SK-N-SH (cell line): ENCODE data around the gene MESP1. TPM values are rescaled to one million over a fixed set of nuclear protein-coding genes. Genes with fewer than 3 reads are reported as not detected.

Experiments used
- CTCF ChIA-PET: fragments of 300-600, 350-600 bp; formaldehyde crosslinking; extraction: SDS; loops from one replicate; lab custom pipeline; 2021; lab: Yijun Ruan, JAX
- POLR2A ChIA-PET: fragments of 350-600 bp; sonication (Branson Sonifier 250); formaldehyde crosslinking; extraction: SDS; loops from one replicate; lab custom pipeline; 2020; ENCODE audit warnings: antibody characterized with exemption, inconsistent platforms; lab: Yijun Ruan, JAX
- DNase-seq: peaks from one replicate; pipeline ENCODE4 v3.0.0; 2012
- H2AFZ ChIP-seq: fragments of 200-600 bp; sonication (generic); 2 replicates; pipeline ENCODE4 v1.8.1; 2016; ENCODE audit warnings: antibody characterized with exemption, mild to moderate bottlenecking, low read depth
- H3F3A ChIP-seq: fragments of 200-600 bp; sonication (generic); replicated peaks from 2 replicates; pipeline ENCODE3; 2016; ENCODE audit warnings: antibody characterized with exemption, mild to moderate bottlenecking; ENCODE audit not compliant: insufficient read depth
- H3K27ac ChIP-seq, 2 experiments: fragments of 200-500 bp in 1 of 2; fragments of 200-600 bp in 1 of 2; sonication (Bioruptor generic) in 1 of 2; sonication (generic), shearing (Covaris generic) in 1 of 2; 2 replicates each; pipeline versions ENCODE4 v1.5.1 to v1.6.1; 2014 to 2016; ENCODE audit warnings: low read depth in 2 of 2, inconsistent platforms in 1 of 2, low read length in 1 of 2, mild to moderate bottlenecking in 1 of 2, mixed read lengths in 1 of 2
- H3K27me3 ChIP-seq: fragments of 200-600 bp; sonication (generic), shearing (Covaris generic); 2 replicates; pipeline ENCODE4 v1.6.1; 2016; ENCODE audit warnings: mixed run types; ENCODE audit not compliant: insufficient read depth
- H3K36me3 ChIP-seq, 2 experiments: fragments of 200-500 bp in 1 of 2; fragments of 200-600 bp in 1 of 2; sonication (Bioruptor generic) in 1 of 2; sonication (generic) in 1 of 2; replicated peaks in 1 of 2; 2 replicates each; pipeline versions ENCODE3 to v1.5.1; 2014 to 2016; ENCODE audit warnings: low read length in 1 of 2, mild to moderate bottlenecking in 1 of 2; ENCODE audit not compliant: insufficient read depth in 2 of 2, control insufficient read depth in 1 of 2
- H3K4me1 ChIP-seq, 2 experiments: fragments of 200-500 bp in 1 of 2; fragments of 200-600 bp in 1 of 2; sonication (Bioruptor generic) in 1 of 2; sonication (generic), shearing (Covaris generic) in 1 of 2; 2 replicates each; pipeline versions ENCODE4 v1.5.1 to v1.6.1; 2014 to 2016; ENCODE audit warnings: low read depth in 1 of 2, low read length in 1 of 2, mixed run types in 1 of 2; ENCODE audit not compliant: insufficient read depth in 2 of 2, control insufficient read depth in 1 of 2
- H3K4me2 ChIP-seq: fragments of 200-600 bp; sonication (generic), shearing (Covaris generic); 2 replicates; pipeline ENCODE4 v1.6.1; 2017; ENCODE audit warnings: mixed run types
- H3K4me3 ChIP-seq, 2 experiments: fragments of 200-500 bp in 1 of 2; fragments of 200-600 bp in 1 of 2; sonication (Bioruptor generic) in 1 of 2; sonication (generic), shearing (Covaris generic) in 1 of 2; 2 replicates each; pipeline versions ENCODE4 v1.5.1 to v1.8.1; 2014 to 2016; ENCODE audit warnings: low read depth in 2 of 2, inconsistent platforms in 1 of 2, low read length in 1 of 2, mild to moderate bottlenecking in 1 of 2, mixed read lengths in 1 of 2, moderate library complexity in 1 of 2
- H3K79me2 ChIP-seq: fragments of 200-600 bp; sonication (generic); 2 replicates; pipeline ENCODE4 v1.8.1; 2017; ENCODE audit warnings: mild to moderate bottlenecking; ENCODE audit not compliant: insufficient read depth
- H3K9ac ChIP-seq: fragments of 200-600 bp; sonication (generic); 2 replicates; pipeline ENCODE4 v1.6.1; 2017; ENCODE audit warnings: mixed run types
- H3K9me2 ChIP-seq: fragments of 200-600 bp; sonication (generic); 2 replicates; pipeline ENCODE4 v1.6.1; 2017; ENCODE audit warnings: mixed run types
- H3K9me3 ChIP-seq: fragments of 200-600 bp; sonication (generic); 2 replicates; pipeline ENCODE4 v1.6.1; 2017; ENCODE audit warnings: mixed run types, mild to moderate bottlenecking, moderate library complexity
- H4K20me1 ChIP-seq: fragments of 200-600 bp; sonication (generic); 2 replicates; pipeline ENCODE4 v1.6.1; 2017; ENCODE audit warnings: mild to moderate bottlenecking, mixed run types; ENCODE audit not compliant: insufficient read depth
- CTCF ChIP-seq: fragments of 200-600 bp; sonication (generic); IDR thresholded peaks from 2 replicates; pipeline ENCODE4 v1.6.1; 2017; ENCODE audit warnings: antibody characterized with exemption, mild to moderate bottlenecking, moderate library complexity
- FOXM1 ChIP-seq: IDR thresholded peaks from 2 replicates; pipeline ENCODE4 v1.4.0; 2012; ENCODE audit warnings: low read depth, mild to moderate bottlenecking
- GABPA ChIP-seq: IDR thresholded peaks from 2 replicates; pipeline ENCODE4 v1.4.0; 2012; ENCODE audit warnings: low read depth, mild to moderate bottlenecking
- IRF3 ChIP-seq: fragments of 150-350 bp; IDR thresholded peaks from 2 replicates; pipeline ENCODE4 v1.6.1; 2016; ENCODE audit warnings: mild to moderate bottlenecking, low read depth, low read length
- MEF2A ChIP-seq: IDR thresholded peaks from 2 replicates; pipeline ENCODE4 v1.4.0; 2012; ENCODE audit warnings: low read depth, borderline replicate concordance
- PBX3 ChIP-seq: IDR thresholded peaks from 2 replicates; pipeline ENCODE4; 2012
- RFX5 ChIP-seq: IDR thresholded peaks from 2 replicates; pipeline ENCODE4 v1.6.1; 2012; ENCODE audit warnings: mild to moderate bottlenecking, improper control_type of control experiment, low read length
- TAF1 ChIP-seq: IDR thresholded peaks from 2 replicates; pipeline ENCODE4 v1.6.1; 2012; ENCODE audit warnings: low read depth, mild to moderate bottlenecking, low read length, moderate library complexity, borderline replicate concordance
- TCF12 ChIP-seq: IDR thresholded peaks from 2 replicates; pipeline ENCODE4 v1.4.0; 2012
- TEAD4 ChIP-seq: IDR thresholded peaks from 2 replicates; pipeline ENCODE4 v1.4.0; 2012; ENCODE audit warnings: mild to moderate bottlenecking, borderline replicate concordance; ENCODE audit not compliant: insufficient read depth
- USF1 ChIP-seq: IDR thresholded peaks from 2 replicates; pipeline ENCODE4 v1.4.0; 2012; ENCODE audit warnings: low read depth, borderline replicate concordance
- USF2 ChIP-seq: fragments of 150-350 bp; IDR thresholded peaks from 2 replicates; pipeline ENCODE4 v1.6.1; 2017; ENCODE audit warnings: antibody characterized with exemption, low read length, low read depth, borderline replicate concordance
- YY1 ChIP-seq: IDR thresholded peaks from 2 replicates; pipeline ENCODE4 v1.4.0; 2012; ENCODE audit warnings: low read depth, mild to moderate bottlenecking
- ZBTB33 ChIP-seq: IDR thresholded peaks from 2 replicates; pipeline ENCODE4 v1.4.0; 2012; ENCODE audit warnings: low read depth, borderline replicate concordance
- WGBS: methylation state at CpG from one replicate; pipeline ENCODE4 v1.1.6; 2017; ENCODE audit warnings: low lambda C conversion rate; 5-methylcytosine and 5-hydroxymethylcytosine counted together
- polyA plus RNA-seq, 3 experiments: library from polyadenylated mRNA; depleted of rRNA; stranded (reverse); fragments of >200 nt; gene quantifications; 2 replicates each; pipeline ENCODE4 v1.2.3, GENCODE V29; 2012

Gene MESP1
- polyA plus RNA-seq, 1 of the 3 experiments (the other 2 are of a cell fraction), result 0.74 TPM

- H3K9me2 ChIP-seq, result no peaks in the 10 kb centered on the region
- H3K27ac ChIP-seq, result no peak overlapping the region; a peak in 1 of 4 replicates
- H3K4me3 ChIP-seq, result no peak overlapping the region
- DNase-seq, result no peak
- H3K27me3 ChIP-seq, result no peaks in the 10 kb centered on the region
- H4K20me1 ChIP-seq, result no peaks in the 10 kb centered on the region
- H3K4me1 ChIP-seq, result peaks cover 4 to 20% of the 10 kb centered on the region in 2 experiments; a peak in 1 of 4 replicates
- no peak overlapping the region for H3K4me2 ChIP-seq
- H3F3A ChIP-seq, result no peaks in the 10 kb centered on the region
- ChIA-PET POLR2A (interaction anchor here (1.0 to 1.7 kb wide), 2 partner anchors 8 to 115 kb away, joined by 4 to 6 read pairs; no protein-coding TSS in a partner anchor), CTCF (interaction anchor here (0.5 to 6.9 kb wide), 37 partner anchors 10 to 560 kb away, joined by 3 to 153 read pairs (median 6); partner anchors contain the start of genes ANPEP, MESP1 and MESP2)
- TF ChIP-seq USF1, result no peak
- no peak for TF ChIP-seq PBX3
- no peak for TF ChIP-seq USF2
- no peak for TF ChIP-seq MEF2A
- no peak for TF ChIP-seq IRF3
- TF ChIP-seq ZBTB33, result no peak
- no peak for TF ChIP-seq TEAD4
- TF ChIP-seq TAF1, result no peak
- no peak for TF ChIP-seq YY1
- no peak for TF ChIP-seq GABPA
- TF ChIP-seq FOXM1, result no peak
- TF ChIP-seq TCF12, result no peak
- TF ChIP-seq CTCF, result no peak
- TF ChIP-seq RFX5, result no peak
- 91% methylated on average over 1 of the region's 3 CpGs for WGBS
- H3K9ac ChIP-seq, result no peak overlapping the region
- no peaks in the 10 kb centered on the region for H3K36me3 ChIP-seq
- H2AFZ ChIP-seq, result no peak overlapping the region
- no peaks in the 10 kb centered on the region for H3K9me3 ChIP-seq
- no peaks in the 10 kb centered on the region for H3K79me2 ChIP-seq
Observed at GRCh38 chr15:89759835-89760234, 8.8 kb upstream of the MESP1 start.
